ENCODE results near the gene APBA1.

DNA sequence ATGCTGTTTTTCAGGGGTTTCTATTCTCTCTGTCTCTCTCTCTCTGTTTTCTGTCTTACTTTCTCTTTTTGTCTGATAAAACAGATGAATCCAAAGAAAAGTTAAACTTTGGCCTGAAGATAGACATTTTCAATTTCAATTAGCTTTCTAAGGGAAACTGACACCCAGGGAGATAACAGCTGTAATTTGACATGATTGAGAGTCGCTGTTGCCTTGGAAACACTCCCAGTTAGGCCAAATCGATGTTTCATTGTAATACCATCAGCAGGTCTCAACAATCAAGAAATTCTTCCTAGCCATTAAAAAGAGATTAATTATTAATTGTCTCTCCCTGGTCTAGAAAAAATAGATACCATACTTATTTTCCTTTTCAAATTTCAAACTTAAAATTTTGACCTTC lies 294.2 kb downstream of the APBA1 start:
- TF ChIP-seq, protein P1, sequence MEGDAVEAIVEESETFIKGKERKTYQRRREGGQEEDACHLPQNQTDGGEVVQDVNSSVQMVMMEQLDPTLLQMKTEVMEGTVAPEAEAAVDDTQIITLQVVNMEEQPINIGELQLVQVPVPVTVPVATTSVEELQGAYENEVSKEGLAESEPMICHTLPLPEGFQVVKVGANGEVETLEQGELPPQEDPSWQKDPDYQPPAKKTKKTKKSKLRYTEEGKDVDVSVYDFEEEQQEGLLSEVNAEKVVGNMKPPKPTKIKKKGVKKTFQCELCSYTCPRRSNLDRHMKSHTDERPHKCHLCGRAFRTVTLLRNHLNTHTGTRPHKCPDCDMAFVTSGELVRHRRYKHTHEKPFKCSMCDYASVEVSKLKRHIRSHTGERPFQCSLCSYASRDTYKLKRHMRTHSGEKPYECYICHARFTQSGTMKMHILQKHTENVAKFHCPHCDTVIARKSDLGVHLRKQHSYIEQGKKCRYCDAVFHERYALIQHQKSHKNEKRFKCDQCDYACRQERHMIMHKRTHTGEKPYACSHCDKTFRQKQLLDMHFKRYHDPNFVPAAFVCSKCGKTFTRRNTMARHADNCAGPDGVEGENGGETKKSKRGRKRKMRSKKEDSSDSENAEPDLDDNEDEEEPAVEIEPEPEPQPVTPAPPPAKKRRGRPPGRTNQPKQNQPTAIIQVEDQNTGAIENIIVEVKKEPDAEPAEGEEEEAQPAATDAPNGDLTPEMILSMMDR (IDR thresholded peaks at IDR 0.05): no peak
- no peak for TF ChIP-seq EZH2 (IDR thresholded peaks at IDR 0.05)

Data from neural progenitor cell (in vitro differentiated cells).